Right ventricle myocardium inferior (tissue), 1 donor: ENCODE data around the gene SHTN1. TPM values are rescaled to one million over a fixed set of nuclear protein-coding genes. Genes with fewer than 3 reads are reported as not detected.
A peak's percentile ranks its signal among the peaks of the same experiment; 100 is the strongest.

ENCODE experiments used
- ATAC-seq: fragments of 200-7000 bp; cut with Tn5 transposase; one replicate; pipeline ENCODE4 v1.9.1; 2020; ENCODE audit warnings: mild to moderate bottlenecking, moderate library complexity
- DNase-seq: peaks from one replicate; pipeline ENCODE4 v3.0.0; 2021; ENCODE audit errors: missing footprints
- intact Hi-C: fragments of 100-400 bp; cut with DNase I; formaldehyde crosslinking; loops from one replicate; pipeline ENCODE4 v1.11.0; 2022
- total RNA-seq: library from RNA; stranded (reverse); fragmentation: NEBNext Ultra II Directional; extraction: Animal tissue kit (Norgen Biotek cat#: 25700); gene quantifications from one replicate; pipeline ENCODE4 v1.2.1, GENCODE V29; 2021
- donor health status: DM: no; HTN: yes; CAD: no; lungs with severe emphysema.

SHTN1 gene
- total RNA-seq, 1 donor from 2014 or later, result 3.7 TPM

DNA sequence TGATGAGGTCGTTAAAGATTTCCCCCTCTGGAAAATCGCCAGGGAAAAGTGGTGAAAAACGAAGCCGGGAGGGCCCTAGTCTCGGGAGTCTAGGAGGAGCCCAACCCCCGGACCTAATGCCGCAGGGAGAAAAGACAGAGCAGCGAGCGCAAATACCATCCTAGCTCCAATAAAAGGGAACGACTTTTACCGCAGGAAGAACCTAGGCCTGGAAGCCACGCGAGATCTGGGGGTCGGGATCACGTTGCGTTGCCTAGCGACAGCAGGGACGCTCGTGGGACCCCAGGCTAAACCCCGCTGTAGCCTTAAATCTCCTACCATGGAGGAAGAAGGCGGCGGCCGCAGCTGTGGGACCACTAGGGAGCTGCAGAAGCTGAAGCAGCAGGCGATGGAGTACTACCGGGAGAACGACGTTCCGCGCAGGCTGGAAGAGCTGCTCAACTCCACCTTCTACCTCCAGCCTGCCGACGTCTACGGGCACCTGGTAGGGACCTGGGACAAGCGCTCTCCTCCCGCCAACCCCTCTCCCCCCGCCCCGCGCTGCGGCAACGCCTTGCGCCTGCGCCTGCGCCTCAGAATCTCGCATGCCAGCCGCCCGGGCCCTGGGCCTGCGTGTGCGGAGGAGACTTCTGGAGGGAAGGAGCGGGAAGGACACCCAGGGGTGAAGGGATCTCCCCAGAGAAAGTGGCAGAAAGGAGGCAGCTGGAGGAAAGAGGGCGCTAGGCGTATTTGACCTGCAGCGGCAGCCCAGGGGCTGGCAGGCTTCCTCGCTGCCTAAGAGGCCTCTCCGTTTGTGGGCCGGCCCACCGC lies 155.5 kb downstream of the SHTN1 start, which contains the start of gene ENO4:
TSS of gene ENO4 (plus strand) at position 252 of the 810 bp plus-strand sequence. CDS start at position 320, 68 bp downstream.
- DNase-seq (peak; percentile 83), ATAC-seq (peak; percentile 88)
- intact Hi-C loops, result no loop called here

DNA sequence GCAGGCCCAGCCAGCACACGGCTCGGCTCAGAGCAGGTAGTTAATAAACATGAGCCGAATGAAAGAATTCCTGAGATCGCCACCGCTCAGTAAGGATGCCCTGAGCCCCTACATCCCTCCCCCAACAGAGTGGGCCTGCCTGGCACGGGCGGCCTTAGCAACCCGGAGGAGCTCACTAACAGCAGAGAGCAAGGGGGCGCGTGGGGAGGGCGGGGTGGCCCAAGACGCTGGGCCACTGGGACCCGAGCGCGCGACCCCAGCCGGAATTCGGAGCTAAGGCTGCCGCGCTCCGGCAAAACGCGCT lies 156.1 kb downstream of the SHTN1 start:
- ATAC-seq, result peak; percentile 37
- no peak for DNase-seq
- intact Hi-C loops, result no loop called here

DNA sequence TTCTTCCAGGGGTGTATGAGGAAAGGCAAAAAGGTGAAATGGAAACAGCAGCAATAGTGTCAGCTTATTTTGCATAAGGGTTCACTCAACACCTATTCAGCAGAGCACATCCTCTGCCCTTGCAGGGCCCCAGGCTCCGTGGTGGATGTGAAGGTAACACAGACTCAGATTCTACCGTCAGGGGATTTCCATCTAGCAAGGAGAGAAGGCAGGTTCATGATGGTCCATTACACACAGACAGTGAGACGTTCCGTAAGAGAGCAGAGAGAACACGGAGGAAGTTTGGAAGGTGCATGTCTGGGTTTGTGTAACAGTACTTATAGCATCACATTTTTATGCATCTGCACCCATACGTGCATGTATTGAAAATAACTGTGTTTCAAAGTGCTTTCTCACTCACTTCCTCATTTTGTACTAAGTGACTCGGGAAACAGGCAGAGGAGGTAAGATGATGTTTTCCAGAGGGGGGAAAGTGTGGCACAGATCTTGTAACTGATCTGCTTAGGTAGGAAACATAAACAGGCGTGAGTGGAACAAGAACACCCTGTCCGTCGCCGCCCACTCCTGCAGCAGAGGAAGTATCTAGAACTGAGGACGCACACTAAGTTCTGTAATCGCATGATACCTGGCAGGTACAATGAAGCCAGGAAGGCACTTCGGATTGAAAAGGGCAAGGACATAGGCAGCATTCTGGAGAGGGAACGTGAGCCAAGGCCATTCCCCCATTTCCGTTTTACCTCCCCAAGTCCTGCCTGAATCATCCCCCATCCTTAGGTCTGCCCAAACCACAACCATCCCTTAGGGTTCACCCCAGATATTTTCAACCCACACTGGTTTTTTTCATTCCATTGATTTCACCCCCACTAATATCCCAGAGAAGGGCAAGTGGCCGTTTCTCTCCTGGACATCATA lies 156.7 kb downstream of the SHTN1 start:
- no peak for ATAC-seq
- DNase-seq, result no peak
- intact Hi-C loops, result no loop called here

- ATAC-seq (no peak), DNase-seq (no peak)
- intact Hi-C loops, result no loop called here
Measured at GRCh38 chr10:116845823-116846222, 159.2 kb downstream of the SHTN1 start.

GRCh38 chr10:116840389-116841075 lies 164.5 kb downstream of the SHTN1 start:
- intact Hi-C loops, result no loop called here
- DNase-seq (no peak), ATAC-seq (no peak)

DNA sequence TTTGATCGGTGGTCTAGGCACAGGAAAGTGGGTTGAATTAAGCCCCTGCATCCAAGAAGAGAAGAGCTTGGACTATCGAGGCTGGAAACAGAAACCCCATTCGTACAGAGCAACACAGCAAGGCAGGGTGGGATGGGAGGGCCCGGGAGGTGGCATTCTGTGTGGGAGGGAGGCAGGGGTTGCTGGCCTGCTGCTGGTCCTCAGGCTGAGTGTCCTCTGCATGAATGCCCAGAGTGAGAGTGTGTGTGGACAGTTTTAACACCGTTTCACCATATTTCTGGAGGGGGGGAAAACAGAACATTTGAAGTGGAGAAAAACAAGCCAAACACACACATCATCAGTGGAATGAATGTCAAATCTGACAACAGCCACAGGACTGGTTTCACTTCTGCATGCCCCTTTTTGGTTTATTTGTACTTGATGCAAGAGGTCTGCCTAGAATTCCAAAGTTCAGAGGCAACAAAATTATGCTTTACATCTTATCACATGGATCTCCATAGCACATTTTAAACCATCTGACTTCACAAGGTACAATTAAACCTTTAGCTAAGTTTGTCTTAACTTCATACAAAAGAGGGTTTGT lies 166.8 kb downstream of the SHTN1 start:
- DNase-seq (no peak), ATAC-seq (no peak)
- intact Hi-C loops, result no loop called here

DNA sequence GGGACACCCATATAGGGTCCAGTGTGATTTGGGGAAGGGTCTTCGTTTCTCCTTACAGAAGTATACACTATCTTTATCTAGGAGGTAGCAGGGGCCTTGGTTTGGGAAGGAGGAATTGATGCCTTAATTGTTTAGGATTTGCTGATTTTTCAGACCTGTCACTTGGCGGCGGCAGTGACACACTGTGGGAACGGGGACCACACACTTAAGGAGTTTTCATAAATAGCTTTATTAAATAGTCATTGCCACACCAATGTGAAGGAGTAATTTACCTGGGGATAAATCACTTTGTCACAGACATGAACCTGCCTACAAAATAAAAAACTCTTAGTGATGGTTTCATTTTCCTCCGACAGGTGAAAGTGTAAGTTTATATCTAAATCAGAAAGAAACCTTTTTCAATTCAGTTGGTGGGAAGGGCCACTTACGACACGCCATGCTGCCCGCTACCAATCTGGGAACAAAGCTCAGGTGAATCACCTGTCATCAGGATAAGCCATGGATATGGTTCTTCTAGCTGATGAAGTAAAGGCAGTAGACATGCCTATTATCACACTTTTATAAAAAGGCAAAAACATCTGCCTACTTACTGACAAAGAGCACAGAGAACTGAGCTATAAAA lies 168.0 kb downstream of the SHTN1 start:
- no peak for ATAC-seq
- DNase-seq, result no peak
- intact Hi-C loops, result no loop called here

- ATAC-seq (peak; percentile 58), DNase-seq (no peak)
- intact Hi-C loops, result no loop called here
Measured at GRCh38 chr10:116836083-116836482, 168.9 kb downstream of the SHTN1 start.

- intact Hi-C loops, result no loop called here
- ATAC-seq, result no peak
- DNase-seq, result no peak
Measured at GRCh38 chr10:116835658-116836057, 169.3 kb downstream of the SHTN1 start.

DNA sequence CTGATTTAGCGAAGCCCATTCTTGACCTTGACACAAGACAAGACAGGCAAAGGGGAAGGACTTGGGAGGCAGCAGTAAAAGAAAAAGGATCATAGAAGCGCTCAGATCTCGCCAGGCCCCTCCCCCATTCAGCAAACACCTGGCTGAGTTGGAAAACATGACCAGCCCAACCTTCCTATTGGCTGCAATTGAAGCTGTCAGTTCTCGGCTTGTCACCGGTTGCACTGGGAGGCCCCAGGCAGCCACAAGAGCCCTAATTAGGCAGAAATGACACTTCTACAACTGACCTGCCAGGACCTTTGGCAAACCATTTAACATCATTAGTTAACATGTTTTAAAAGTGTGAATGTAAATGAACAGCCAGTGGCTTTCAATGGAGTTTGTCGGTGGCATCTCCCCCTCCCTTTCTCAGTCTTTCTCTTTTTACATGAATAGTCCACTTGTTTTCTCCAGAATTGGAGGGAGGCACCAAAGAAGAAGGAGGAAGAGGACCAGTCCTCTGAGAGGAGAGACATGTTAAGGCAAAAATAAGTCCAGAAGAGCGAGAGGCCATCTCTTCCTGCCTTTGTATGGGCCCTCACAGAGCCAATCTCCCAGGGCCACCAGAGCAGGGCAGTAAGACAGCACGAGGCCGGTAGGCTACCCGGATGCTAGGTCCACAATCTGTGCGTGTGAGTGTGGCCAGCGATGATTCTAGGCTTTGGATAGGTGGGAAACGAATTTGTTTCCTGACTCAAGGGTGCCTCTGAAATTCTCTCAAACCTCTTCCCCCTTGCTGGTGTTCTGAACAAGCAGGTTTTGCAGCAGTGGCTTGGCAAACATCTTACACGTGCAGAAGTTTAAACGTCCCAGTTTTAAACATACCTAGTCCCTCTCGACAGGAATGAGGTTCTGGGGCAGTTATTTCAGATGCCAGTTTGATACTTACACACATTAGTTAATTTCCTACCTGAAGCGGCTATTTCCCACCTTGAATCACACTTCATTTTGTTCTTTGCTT lies 170.7 kb downstream of the SHTN1 start:
- ATAC-seq (no peak), DNase-seq (no peak)
- intact Hi-C loops, result no loop called here

GRCh38 chr10:116831790-116832189 lies 173.2 kb downstream of the SHTN1 start:
- intact Hi-C loops, result no loop called here
- DNase-seq (no peak), ATAC-seq (peak; percentile 74)

Other genes starting within 250 kb of the SHTN1 start
- not detected for gene ENO4, start 155.7 kb downstream of the SHTN1 start, total RNA-seq
- gene VAX1, start 133.1 kb upstream of the SHTN1 start, total RNA-seq, result not detected
- gene KCNK18, start 192.3 kb upstream of the SHTN1 start, total RNA-seq, result not detected
- gene SLC18A2, start 235.9 kb upstream of the SHTN1 start, total RNA-seq, result 0.16 TPM